CD14-positive monocyte (primary cell): Measurements from ENCODE around the gene ERC1. TPM values are rescaled to one million over a fixed set of nuclear protein-coding genes. Genes with fewer than 3 reads are reported as not detected.

Experiments used
- DNase-seq, 3 donors: peaks; one replicate each; pipeline ENCODE4 v3.0.0-alpha.2; 2011 to 2022
- H2AFZ ChIP-seq: 2 replicates; pipeline ENCODE4 v1.6.0; 2012; ENCODE audit warnings: mild to moderate bottlenecking, low read depth, low read length, inconsistent platforms; ENCODE audit not compliant: insufficient read depth, poor library complexity, severe bottlenecking
- H3K27ac ChIP-seq, 2 donors: 1 replicate in 1 of 2; 2 replicates in 1 of 2; pipeline ENCODE4 v1.5.1; 2012 to 2013; ENCODE audit warnings: low read length in 2 of 2, control low read depth in 1 of 2, inconsistent platforms in 1 of 2, low read depth in 1 of 2, mild to moderate bottlenecking in 1 of 2
- H3K27me3 ChIP-seq, 2 donors: one replicate each; pipeline versions ENCODE4 v1.6.0 to v1.6.1; 2011 to 2013; ENCODE audit warnings: low read length in 2 of 2; ENCODE audit not compliant: control insufficient read depth in 2 of 2, insufficient read depth in 2 of 2
- H3K36me3 ChIP-seq, 2 donors: replicated peaks in 1 of 2; 1 replicate in 1 of 2; 2 replicates in 1 of 2; pipeline versions ENCODE4 v1.5.1 to v1.6.1; 2012 to 2013; ENCODE audit warnings: low read length in 2 of 2, control low read depth in 1 of 2, inconsistent platforms in 1 of 2, mild to moderate bottlenecking in 1 of 2; ENCODE audit not compliant: insufficient read depth in 2 of 2, control insufficient read depth in 1 of 2
- H3K4me1 ChIP-seq, 2 donors: 1 replicate in 1 of 2; 2 replicates in 1 of 2; pipeline versions ENCODE4 v1.5.1 to v1.6.1; 2012 to 2013; ENCODE audit warnings: low read length in 2 of 2, control low read depth in 1 of 2, inconsistent platforms in 1 of 2, mild to moderate bottlenecking in 1 of 2, moderate library complexity in 1 of 2; ENCODE audit not compliant: insufficient read depth in 2 of 2, control insufficient read depth in 1 of 2
- H3K4me2 ChIP-seq: replicated peaks from 2 replicates; pipeline ENCODE3; 2012; ENCODE audit warnings: low read length, moderate library complexity, mild to moderate bottlenecking; ENCODE audit not compliant: poor library complexity, severe bottlenecking; ENCODE audit errors: extremely low read depth
- H3K4me3 ChIP-seq, 3 experiments: fragments of 200-600 bp in 1 of 3; sonication (generic) in 1 of 3; replicated peaks in 1 of 3; 1 replicate in 2 of 3; 2 replicates in 1 of 3; pipeline ENCODE4 v1.5.1; 2011 to 2013; ENCODE audit warnings: low read length in 3 of 3, mild to moderate bottlenecking in 3 of 3, control low read depth in 2 of 3, low read depth in 2 of 3, inconsistent platforms in 1 of 3, moderate library complexity in 1 of 3
- H3K79me2 ChIP-seq: 2 replicates; pipeline ENCODE4 v1.6.0; 2012; ENCODE audit warnings: mild to moderate bottlenecking, control low read depth, inconsistent platforms, low read length, moderate library complexity; ENCODE audit not compliant: insufficient read depth
- H3K9ac ChIP-seq: 2 replicates; pipeline ENCODE4 v1.6.0; 2017; ENCODE audit warnings: low read length, mild to moderate bottlenecking; ENCODE audit not compliant: insufficient read depth, poor library complexity, severe bottlenecking
- H3K9me3 ChIP-seq, 2 donors: replicated peaks in 1 of 2; 1 replicate in 1 of 2; 2 replicates in 1 of 2; pipeline versions ENCODE4 v1.5.1 to v1.6.1; 2012 to 2013; ENCODE audit warnings: low read length in 2 of 2, control low read depth in 1 of 2; ENCODE audit not compliant: control insufficient read depth in 1 of 2, insufficient read depth in 1 of 2
- H4K20me1 ChIP-seq: 2 replicates; pipeline ENCODE4 v1.6.0; 2012; ENCODE audit warnings: mild to moderate bottlenecking, low read length, control low read depth, moderate library complexity; ENCODE audit not compliant: insufficient read depth
- H3K27ac Mint-ChIP-seq, 7 donors: one replicate each; pipeline ENCODE4 v1.8.0; 2020; ENCODE audit warnings: mild to moderate bottlenecking in 7 of 7, mixed read lengths in 7 of 7, moderate library complexity in 6 of 7, inconsistent platforms in 2 of 7
- H3K27me3 Mint-ChIP-seq, 3 donors: one replicate each; pipeline ENCODE4 v1.8.0; 2021 to 2022; ENCODE audit warnings: low read depth in 3 of 3, mild to moderate bottlenecking in 3 of 3, mixed read lengths in 3 of 3, moderate library complexity in 3 of 3, inconsistent platforms in 1 of 3
- H3K36me3 Mint-ChIP-seq, 2 donors: one replicate each; pipeline ENCODE4 v1.8.0; 2020; ENCODE audit warnings: mixed read lengths in 2 of 2, inconsistent platforms in 1 of 2, mild to moderate bottlenecking in 1 of 2
- H3K4me1 Mint-ChIP-seq: one replicate; pipeline ENCODE4 v1.8.0; 2020; ENCODE audit warnings: mild to moderate bottlenecking, mixed read lengths
- H3K4me3 Mint-ChIP-seq, 2 donors: one replicate each; pipeline ENCODE4 v1.8.0; 2020; ENCODE audit warnings: mild to moderate bottlenecking in 2 of 2, mixed read lengths in 2 of 2, moderate library complexity in 1 of 2
- H3K9me3 Mint-ChIP-seq, 7 donors: one replicate each; pipeline ENCODE4 v1.8.0; 2020 to 2022; ENCODE audit warnings: mixed read lengths in 7 of 7, mild to moderate bottlenecking in 6 of 7, moderate library complexity in 6 of 7, inconsistent platforms in 2 of 7
- WGBS: methylation state at CpG from one replicate; pipeline ENCODE4 v1.1.5; 2013; ENCODE audit warnings: missing lambda C conversion rate; ENCODE audit not compliant: insufficient coverage; 5-methylcytosine and 5-hydroxymethylcytosine counted together
- intact Hi-C, 2 donors: fragments of 100-400 bp; cut with micrococcal nuclease; formaldehyde crosslinking; loops; one replicate each; pipeline versions ENCODE4 v1.15.0 to v1.15.1; 2023
- polyA plus RNA-seq, 3 donors: library from polyadenylated mRNA; depleted of rRNA in 1 of 3; unstranded in 2 of 3; stranded (reverse) in 1 of 3; fragments of 300-500 nt in 2 of 3; fragments of >200 nt in 1 of 3; fragmentation: Illumina TruSeq in 2 of 3; gene quantifications; 1 replicate in 2 of 3; 2 replicates in 1 of 3; pipeline ENCODE4 v1.2.3, GENCODE V29; 2012 to 2021
- TF ChIP-seq, protein P1 (sequence below): fragments of 200-600 bp; IDR thresholded peaks from one replicate; pipeline ENCODE4 v1.8.0; 2022; ENCODE audit warnings: antibody characterized with exemption, mild to moderate bottlenecking

ERC1 gene
- polyA plus RNA-seq, 3 donors, result 4.0 to 14.3 (median 5.1) TPM

GRCh38 chr12:1501001-1501400, 510.0 kb downstream of the ERC1 start:
- TF ChIP-seq, protein P1, sequence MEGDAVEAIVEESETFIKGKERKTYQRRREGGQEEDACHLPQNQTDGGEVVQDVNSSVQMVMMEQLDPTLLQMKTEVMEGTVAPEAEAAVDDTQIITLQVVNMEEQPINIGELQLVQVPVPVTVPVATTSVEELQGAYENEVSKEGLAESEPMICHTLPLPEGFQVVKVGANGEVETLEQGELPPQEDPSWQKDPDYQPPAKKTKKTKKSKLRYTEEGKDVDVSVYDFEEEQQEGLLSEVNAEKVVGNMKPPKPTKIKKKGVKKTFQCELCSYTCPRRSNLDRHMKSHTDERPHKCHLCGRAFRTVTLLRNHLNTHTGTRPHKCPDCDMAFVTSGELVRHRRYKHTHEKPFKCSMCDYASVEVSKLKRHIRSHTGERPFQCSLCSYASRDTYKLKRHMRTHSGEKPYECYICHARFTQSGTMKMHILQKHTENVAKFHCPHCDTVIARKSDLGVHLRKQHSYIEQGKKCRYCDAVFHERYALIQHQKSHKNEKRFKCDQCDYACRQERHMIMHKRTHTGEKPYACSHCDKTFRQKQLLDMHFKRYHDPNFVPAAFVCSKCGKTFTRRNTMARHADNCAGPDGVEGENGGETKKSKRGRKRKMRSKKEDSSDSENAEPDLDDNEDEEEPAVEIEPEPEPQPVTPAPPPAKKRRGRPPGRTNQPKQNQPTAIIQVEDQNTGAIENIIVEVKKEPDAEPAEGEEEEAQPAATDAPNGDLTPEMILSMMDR, result no peak
- peaks cover 15 to 18% of the 10 kb centered on the region in 2 donors for H3K4me1 ChIP-seq
- H3K27ac ChIP-seq, result no peak overlapping the region
- WGBS, result no CpG with 5 or more reads among the region's 10 CpGs
- intact Hi-C loops, result no loop called here
- no peaks in the 10 kb centered on the region for H4K20me1 ChIP-seq
- no peak overlapping the region for H3K9ac ChIP-seq
- no peak overlapping the region for H3K4me2 ChIP-seq
- H3K4me3 ChIP-seq, result no peak overlapping the region
- Mint-ChIP-seq H3K4me3 (no peak overlapping the region), H3K27ac (no peak overlapping the region), H3K4me1 (peaks cover 15% of the 10 kb centered on the region), H3K9me3 (peaks cover 0 to 3% (median 0%) of the 10 kb centered on the region in 7 donors), H3K27me3 (peaks cover 24 to 31% (median 26%) of the 10 kb centered on the region in 3 donors), H3K36me3 (no peaks in the 10 kb centered on the region)
- no peaks in the 10 kb centered on the region for H3K9me3 ChIP-seq
- H3K79me2 ChIP-seq, result no peaks in the 10 kb centered on the region
- H2AFZ ChIP-seq, result no peak overlapping the region
- H3K27me3 ChIP-seq, result peaks cover 2 to 11% of the 10 kb centered on the region in 2 donors
- H3K36me3 ChIP-seq, result no peaks in the 10 kb centered on the region
- DNase-seq, result no peak

DNA sequence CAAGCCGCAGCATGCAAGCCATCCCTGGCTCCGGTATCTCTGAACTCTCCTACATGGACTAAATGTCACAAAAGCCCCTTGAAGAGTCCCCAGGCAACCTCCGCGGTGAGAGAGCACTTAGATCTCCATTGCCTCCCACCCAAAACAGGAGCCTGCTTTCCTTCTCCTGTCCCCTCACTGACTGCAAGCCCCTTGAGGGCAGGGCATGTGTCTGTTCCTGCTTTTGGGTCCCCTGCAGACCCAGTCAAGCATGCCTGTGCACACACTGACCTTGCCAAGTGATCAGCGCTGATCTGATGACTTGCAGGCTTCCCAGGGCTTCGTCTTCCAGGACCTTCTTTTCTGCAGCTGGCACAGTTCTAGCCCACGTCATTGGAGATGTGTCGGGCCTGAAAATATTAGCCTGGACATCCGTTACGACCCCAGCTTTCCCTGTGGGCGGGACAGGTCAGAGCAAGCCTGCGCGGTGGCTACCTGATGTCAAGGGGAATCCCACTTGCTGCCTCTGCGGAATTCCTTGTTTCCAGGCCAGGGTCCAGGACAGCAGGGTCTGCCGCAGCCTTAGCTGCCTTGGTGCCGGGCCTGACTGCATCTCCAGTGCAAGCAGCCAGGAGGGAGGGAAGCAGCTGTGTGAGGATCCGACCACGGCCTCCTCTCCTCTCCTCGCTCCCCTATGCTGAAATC, 510.8 kb downstream of the ERC1 start:
- Histone ChIP-seq H3K4me3 (no peak overlapping the region), H3K9ac (no peak overlapping the region), H3K27ac (no peak overlapping the region), H3K4me2 (no peak overlapping the region), H3K27me3 (peaks cover 2 to 18% of the 10 kb centered on the region in 2 donors), H3K4me1 (peaks cover 15 to 18% of the 10 kb centered on the region in 2 donors), H4K20me1 (no peaks in the 10 kb centered on the region), H3K79me2 (no peaks in the 10 kb centered on the region), H3K36me3 (no peaks in the 10 kb centered on the region), H3K9me3 (no peaks in the 10 kb centered on the region), H2AFZ (no peak overlapping the region)
- no peak overlapping the region for H3K27ac Mint-ChIP-seq
- peaks cover 15% of the 10 kb centered on the region for H3K4me1 Mint-ChIP-seq
- H3K27me3 Mint-ChIP-seq, result peaks cover 24 to 38% (median 30%) of the 10 kb centered on the region in 3 donors
- TF ChIP-seq, protein P1, result no peak
- no peaks in the 10 kb centered on the region for H3K36me3 Mint-ChIP-seq
- H3K4me3 Mint-ChIP-seq, result no peak overlapping the region
- H3K9me3 Mint-ChIP-seq, result peaks cover 0 to 3% (median 0%) of the 10 kb centered on the region in 7 donors
- DNase-seq, result no peak
- WGBS, result 94% methylated on average over 16 of the region's 19 CpGs
- intact Hi-C loops, result no loop called here
